SU-DHL-6 (cell line): Measurements from ENCODE around the gene CEP85.

Experiments
- H2AFZ ChIP-seq: fragments of 200-600 bp; sonication (generic); 2 replicates; pipeline ENCODE4 v1.6.1; 2014; ENCODE audit warnings: low read depth, mild to moderate bottlenecking, moderate library complexity, mixed read lengths, antibody characterized with exemption, low read length; ENCODE audit not compliant: severe bottlenecking
- H3F3A ChIP-seq: fragments of 200-600 bp; shearing (Covaris generic); 2 replicates; pipeline ENCODE4 v1.6.0; 2016; ENCODE audit warnings: antibody characterized with exemption, mild to moderate bottlenecking; ENCODE audit not compliant: insufficient read depth
- H3K27ac ChIP-seq: fragments of 200-600 bp; sonication (generic); 2 replicates; pipeline ENCODE4 v1.5.1; 2016; ENCODE audit warnings: low read depth, mild to moderate bottlenecking, low read length, moderate library complexity, mixed read lengths
- H3K27me3 ChIP-seq: fragments of 200-600 bp; sonication (generic), shearing (Covaris generic); 2 replicates; pipeline ENCODE4 v1.6.0; 2014; ENCODE audit warnings: mild to moderate bottlenecking, low read length
- H3K36me3 ChIP-seq: fragments of 200-600 bp; sonication (generic); 2 replicates; pipeline ENCODE4 v1.6.1; 2014; ENCODE audit warnings: mild to moderate bottlenecking, low read length, mixed read lengths
- H3K4me2 ChIP-seq: fragments of 300-600, 200-600 bp; shearing (Covaris generic), sonication (generic); 2 replicates; pipeline ENCODE4 v1.6.0; 2014; ENCODE audit warnings: low read length, low read depth, mild to moderate bottlenecking; ENCODE audit not compliant: poor library complexity, severe bottlenecking
- H3K4me3 ChIP-seq: fragments of 200-600 bp; sonication (generic); 2 replicates; pipeline ENCODE4 v1.5.1; 2014; ENCODE audit warnings: antibody characterized with exemption, low read length, mild to moderate bottlenecking, mixed read lengths; ENCODE audit not compliant: insufficient read depth, poor library complexity, severe bottlenecking
- H3K79me2 ChIP-seq: fragments of 200-600 bp; sonication (generic); 2 replicates; pipeline ENCODE4 v1.6.1; 2014; ENCODE audit warnings: mild to moderate bottlenecking, low read length, moderate library complexity; ENCODE audit not compliant: insufficient read depth
- H3K9ac ChIP-seq: fragments of 200-600 bp; sonication (generic); 2 replicates; pipeline ENCODE4 v1.7.0; 2014; ENCODE audit warnings: mild to moderate bottlenecking, low read length
- H3K9me2 ChIP-seq: fragments of 200-600 bp; sonication (generic); replicated peaks from 2 replicates; pipeline ENCODE4 v1.6.1; 2014; ENCODE audit warnings: low read length; ENCODE audit not compliant: insufficient read depth
- H3K9me3 ChIP-seq: fragments of 200-600 bp; sonication (generic); 2 replicates; pipeline ENCODE4 v1.6.1; 2014; ENCODE audit warnings: low read length, mixed read lengths; ENCODE audit not compliant: insufficient read depth
- H4K20me1 ChIP-seq: fragments of 200-600 bp; sonication (generic); 2 replicates; pipeline ENCODE4 v1.6.1; 2014; ENCODE audit warnings: low read depth, mild to moderate bottlenecking, antibody characterized with exemption, low read length, moderate library complexity, mixed read lengths
- EZH2phosphoT487 ChIP-seq: fragments of 200-600 bp; sonication (generic), shearing (Covaris generic); conservative IDR thresholded peaks from 2 replicates; pipeline ENCODE4 v1.6.1; 2018; ENCODE audit warnings: mild to moderate bottlenecking, antibody characterized with exemption, low read length, moderate library complexity, mixed read lengths
- TF ChIP-seq, protein P1 (sequence below): fragments of 200-600 bp; sonication (generic); IDR thresholded peaks from one replicate; pipeline ENCODE4 v1.5.1; 2017; ENCODE audit warnings: antibody characterized with exemption, mild to moderate bottlenecking, low read length, moderate library complexity; ENCODE audit not compliant: insufficient read depth, poor library complexity, severe bottlenecking

The CEP85 gene

DNA sequence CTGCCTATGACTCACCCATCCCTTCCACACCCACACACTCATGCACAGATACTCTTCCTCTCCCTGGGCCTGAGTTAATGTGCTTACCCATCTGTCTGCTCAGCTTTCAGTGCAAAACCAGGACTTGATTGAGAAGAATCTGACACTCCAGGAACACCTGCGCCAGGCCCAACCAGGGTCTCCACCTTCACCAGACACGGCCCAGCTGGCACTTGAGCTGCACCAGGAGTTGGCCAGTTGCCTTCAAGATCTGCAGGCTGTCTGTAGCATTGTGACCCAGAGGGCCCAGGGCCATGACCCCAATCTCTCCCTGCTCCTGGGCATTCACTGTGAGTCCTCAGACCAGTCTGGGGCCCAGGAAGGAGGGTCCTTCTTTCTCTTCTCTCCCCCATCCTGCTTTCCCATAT, 42.4 kb downstream of the CEP85 start:
- H3K4me2 ChIP-seq = no peak overlapping the region
- no peaks in the 10 kb centered on the region for H3K9me2 ChIP-seq
- peaks cover 1% of the 10 kb centered on the region; the same call in 1 of the 2 replicates for H3K36me3 ChIP-seq
- H3K4me3 ChIP-seq = no peak overlapping the region
- no peaks in the 10 kb centered on the region for H3K27me3 ChIP-seq
- H3F3A ChIP-seq = peaks cover 16% of the 10 kb centered on the region
- no peak overlapping the region for H2AFZ ChIP-seq
- no peaks in the 10 kb centered on the region for H3K9me3 ChIP-seq
- TF ChIP-seq, protein P1, sequence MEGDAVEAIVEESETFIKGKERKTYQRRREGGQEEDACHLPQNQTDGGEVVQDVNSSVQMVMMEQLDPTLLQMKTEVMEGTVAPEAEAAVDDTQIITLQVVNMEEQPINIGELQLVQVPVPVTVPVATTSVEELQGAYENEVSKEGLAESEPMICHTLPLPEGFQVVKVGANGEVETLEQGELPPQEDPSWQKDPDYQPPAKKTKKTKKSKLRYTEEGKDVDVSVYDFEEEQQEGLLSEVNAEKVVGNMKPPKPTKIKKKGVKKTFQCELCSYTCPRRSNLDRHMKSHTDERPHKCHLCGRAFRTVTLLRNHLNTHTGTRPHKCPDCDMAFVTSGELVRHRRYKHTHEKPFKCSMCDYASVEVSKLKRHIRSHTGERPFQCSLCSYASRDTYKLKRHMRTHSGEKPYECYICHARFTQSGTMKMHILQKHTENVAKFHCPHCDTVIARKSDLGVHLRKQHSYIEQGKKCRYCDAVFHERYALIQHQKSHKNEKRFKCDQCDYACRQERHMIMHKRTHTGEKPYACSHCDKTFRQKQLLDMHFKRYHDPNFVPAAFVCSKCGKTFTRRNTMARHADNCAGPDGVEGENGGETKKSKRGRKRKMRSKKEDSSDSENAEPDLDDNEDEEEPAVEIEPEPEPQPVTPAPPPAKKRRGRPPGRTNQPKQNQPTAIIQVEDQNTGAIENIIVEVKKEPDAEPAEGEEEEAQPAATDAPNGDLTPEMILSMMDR = no peak
- no peaks in the 10 kb centered on the region; the same call in 1 of the 2 replicates for H4K20me1 ChIP-seq
- H3K9ac ChIP-seq = no peak overlapping the region
- H3K79me2 ChIP-seq = peaks cover 4% of the 10 kb centered on the region; the same call in 1 of the 2 replicates
- H3K27ac ChIP-seq = no peak overlapping the region

DNA sequence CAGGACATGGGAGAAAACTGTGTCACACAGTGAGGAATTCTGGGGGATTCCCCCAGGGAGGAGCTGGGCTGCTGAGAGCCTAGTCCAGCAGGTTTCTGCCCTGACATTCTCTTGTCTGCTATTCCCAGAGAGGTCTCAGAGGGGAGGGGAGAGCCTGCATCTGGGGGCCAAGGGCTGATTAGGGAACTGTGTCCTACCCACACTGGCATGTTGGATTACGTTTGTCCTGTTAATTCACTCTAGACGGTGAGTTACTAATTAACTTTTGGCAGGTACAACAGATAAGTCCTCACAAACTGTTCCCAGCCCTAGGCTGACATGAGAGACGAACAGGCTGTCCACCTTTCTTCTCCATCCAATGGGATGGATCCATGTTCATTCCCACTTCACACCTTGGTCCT, 43.3 kb downstream of the CEP85 start:
- Histone ChIP-seq H2AFZ (no peak overlapping the region), H3K79me2 (peaks cover 4% of the 10 kb centered on the region; the same call in 1 of the 2 replicates), H3K27me3 (no peaks in the 10 kb centered on the region), H3K36me3 (no peaks in the 10 kb centered on the region), H4K20me1 (no peaks in the 10 kb centered on the region; the same call in 1 of the 2 replicates), H3K4me2 (no peak overlapping the region), H3K9me2 (no peaks in the 10 kb centered on the region), H3K9me3 (no peaks in the 10 kb centered on the region), H3K9ac (no peak overlapping the region), H3K27ac (no peak overlapping the region), H3F3A (peaks cover 19% of the 10 kb centered on the region), H3K4me3 (no peak overlapping the region)
- no peak for TF ChIP-seq EZH2phosphoT487
- TF ChIP-seq, protein P1 = no peak

DNA sequence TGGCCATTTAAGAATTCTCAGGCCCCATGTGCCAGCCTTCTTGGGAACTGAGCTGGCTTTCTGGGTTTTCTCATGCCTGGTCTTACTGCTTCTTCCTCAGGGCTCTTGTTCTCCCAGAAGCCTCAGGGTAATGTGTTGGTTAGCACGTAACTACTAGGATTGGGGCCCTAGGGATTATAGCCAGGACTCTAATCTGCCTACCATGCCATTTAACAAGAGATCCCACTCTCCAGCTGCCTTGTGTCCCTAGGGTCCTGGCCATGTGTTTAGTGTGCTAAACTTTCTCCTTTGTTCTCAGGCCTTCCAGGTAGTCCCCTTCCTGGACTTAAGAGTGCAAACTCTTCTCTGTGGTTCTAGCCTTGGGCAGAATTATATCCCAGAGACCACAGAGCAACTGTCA, 43.7 kb downstream of the CEP85 start:
- H3K27me3 ChIP-seq = no peaks in the 10 kb centered on the region
- H3F3A ChIP-seq = peaks cover 19% of the 10 kb centered on the region
- H3K27ac ChIP-seq = no peak overlapping the region
- H3K9ac ChIP-seq = no peak overlapping the region
- H4K20me1 ChIP-seq = no peaks in the 10 kb centered on the region; the same call in 1 of the 2 replicates
- no peaks in the 10 kb centered on the region for H3K36me3 ChIP-seq
- H3K9me3 ChIP-seq = no peaks in the 10 kb centered on the region
- H3K4me2 ChIP-seq = no peak overlapping the region
- TF ChIP-seq, protein P1 = no peak
- no peak for TF ChIP-seq EZH2phosphoT487
- H3K79me2 ChIP-seq = peaks cover 4% of the 10 kb centered on the region; the same call in 1 of the 2 replicates
- H3K4me3 ChIP-seq = no peak overlapping the region
- no peaks in the 10 kb centered on the region for H3K9me2 ChIP-seq
- no peak overlapping the region for H2AFZ ChIP-seq
